ENCODE measurements around the gene TRMT1. TPM values are rescaled to one million over a fixed set of nuclear protein-coding genes. Genes with fewer than 3 reads are reported as not detected.
A peak's percentile ranks its signal among the peaks of the same experiment; 100 is the strongest.

TRMT1 gene
- total and polyA plus RNA-seq, 2 of the 8 experiments (the other 6 are each of a cell fraction or from before 2014, with no cell fraction given), result 77.4 to 99.3 TPM

GRCh38 chr19:13095934-13096927 is 20.3 kb downstream of the TRMT1 start:
- no peaks in the 10 kb centered on the region for H3K9me3 ChIP-seq (ENCODE audit: insufficient read depth in 2 of 2, low read depth in 1 of 2, low read length in 1 of 2)
- H3K23me2 ChIP-seq (ENCODE audit: low read depth, low read length), result peaks cover 3% of the 10 kb centered on the region; the same call in 1 of the 2 replicates
- no peak overlapping the region for H3K14ac ChIP-seq (ENCODE audit: insufficient read length)
- no peak overlapping the region for H3K23ac ChIP-seq (ENCODE audit: insufficient read length)
- no peaks in the 10 kb centered on the region for H3K36me3 ChIP-seq (ENCODE audit: control insufficient read depth in 2 of 4, insufficient read depth in 4 of 4, low read length in 3 of 4)
- H2BK12ac ChIP-seq (ENCODE audit: low read depth, low read length), result no peak overlapping the region; the same call in 1 of the 2 replicates
- H3K27ac ChIP-seq (ENCODE audit: low read depth, low read length), result no peak overlapping the region
- CTCF ChIA-PET (ENCODE audit: partially characterized antibody), result interaction anchor here (0.7 to 48.8 kb wide), 15 partner anchors 9 to 132 kb away, joined by 3 to 1145 read pairs (median 31); partner anchors contain the start of gene DAND5
- H4K5ac ChIP-seq (ENCODE audit: insufficient read length, low read depth, low read length), result no peak overlapping the region
- H3K79me2 ChIP-seq (ENCODE audit: control insufficient read depth in 1 of 2, insufficient read depth in 2 of 2, low read length in 2 of 2), result no peaks in the 10 kb centered on the region
- H3K4me1 ChIP-seq (replicated peaks in 1 of 4; ENCODE audit: control insufficient read depth in 3 of 4, insufficient read depth in 4 of 4, low read length in 3 of 4), result peaks cover 0 to 22% (median 16%) of the 10 kb centered on the region in 4 experiments; a peak in 5 of 7 replicates
- 2% methylated on average over 24 of the region's 44 CpGs; no CpG with 5 or more reads in 1 of the 2 experiments for WGBS, 2 experiments (ENCODE audit: extremely low coverage in 1 of 2, insufficient coverage in 1 of 2, insufficient read length in 1 of 2, insufficient replicate concordance in 2 of 2, low coverage in 1 of 2, low lambda C conversion rate in 2 of 2, missing lambda C conversion rate in 1 of 2)
- no peak overlapping the region for H3K9ac ChIP-seq (replicated peaks in 1 of 4; ENCODE audit: extremely low read depth in 1 of 4, low read depth in 3 of 4, low read length in 3 of 4)
- H2BK15ac ChIP-seq (ENCODE audit: low read length), result no peak overlapping the region
- peak overlapping the region; percentile 43 to 58 (median 50) for H3K4me3 ChIP-seq (ENCODE audit: extremely low read depth in 1 of 4, insufficient read depth in 2 of 4, low read depth in 3 of 4, low read length in 4 of 4)
- H4K8ac ChIP-seq (ENCODE audit: extremely low read depth, insufficient read depth, low read length), result no peak overlapping the region
- H2AK5ac ChIP-seq (ENCODE audit: low read depth, low read length), result no peak overlapping the region
- no peak overlapping the region for H2BK120ac ChIP-seq (replicated peaks; ENCODE audit: low read depth, low read length)
- no peak overlapping the region for H3K4ac ChIP-seq (replicated peaks; ENCODE audit: insufficient read length, low read depth, low read length)
- no peak overlapping the region for H2AFZ ChIP-seq (ENCODE audit: low read length)
- no peak overlapping the region for H2BK5ac ChIP-seq (ENCODE audit: low read depth, low read length)
- peaks cover 2 to 12% of the 10 kb centered on the region in 2 experiments for H4K20me1 ChIP-seq (replicated peaks in 1 of 2; ENCODE audit: control insufficient read depth in 1 of 2, insufficient read depth in 2 of 2, low read length in 2 of 2)
- peak overlapping the region; percentile 4; the same call in 1 of the 2 replicates for H3K18ac ChIP-seq (ENCODE audit: extremely low read depth, low read length)
- no peak for FAIRE-seq
- H3K4me2 ChIP-seq (ENCODE audit: insufficient read depth in 1 of 2, low read depth in 2 of 2, low read length in 2 of 2), result peak overlapping the region; percentile 79 to 85
- H3K27me3 ChIP-seq (replicated peaks in 1 of 4; ENCODE audit: control insufficient read depth in 3 of 4, extremely low read depth in 1 of 4, insufficient read depth in 3 of 4, low read length in 3 of 4), result peaks cover 33 to 92% (median 72%) of the 10 kb centered on the region in 4 experiments
- H3K79me1 ChIP-seq (ENCODE audit: low read depth, low read length), result no peaks in the 10 kb centered on the region
- POLR2A ChIA-PET (ENCODE audit: partially characterized antibody), result interaction anchor here (0.7 to 3.8 kb wide), 18 partner anchors 9 to 206 kb away, joined by 3 to 14 read pairs (median 4); partner anchors contain the start of genes FARSA, GCDH, IER2 and NACC1
- H4K91ac ChIP-seq (replicated peaks; ENCODE audit: insufficient read length, low read length), result no peak overlapping the region
- DNase-seq (ENCODE audit: low read depth in 1 of 2, low spot score in 2 of 2), result peak in 1 of 2 experiments; percentile 84
- H3K56ac ChIP-seq (replicated peaks; ENCODE audit: insufficient read length, low read depth, low read length), result no peak overlapping the region
- no peak overlapping the region for H2BK20ac ChIP-seq (ENCODE audit: low read length)
- TF ChIP-seq TCF12 (IDR thresholded peaks at IDR 0.05; ENCODE audit: low read depth, low read length) (no peak), SP1 (IDR thresholded peaks at IDR 0.05; ENCODE audit: low read depth, low read length) (peak; percentile 3; the same call in 1 of the 2 replicates), RBBP5 (IDR thresholded peaks at IDR 0.05; ENCODE audit: borderline replicate concordance, low read depth, low read length) (0 out of 2 replicates have a peak, but pooled peaks have one; percentile 30), E2F6 (IDR thresholded peaks at IDR 0.05) (peak; percentile 94), KDM4A (IDR thresholded peaks at IDR 0.05; ENCODE audit: low read depth, low read length, severe bottlenecking) (peak; percentile 3), CTCF (IDR thresholded peaks at IDR 0.05; ENCODE audit: control extremely low read depth in 1 of 3, insufficient read depth in 1 of 3, low read depth in 1 of 3, low read length in 3 of 3) (peak; percentile 6 to 39 (median 14); a peak in 3 of 4 replicates)

All from H1 (cell line).